GM19467 (cell line): Measurements from ENCODE around the gene NOX5.
"Not testable (repeated sequence)": the region's sequence is repeated elsewhere in the genome, so short reads cannot be mapped to it uniquely, and the experiment has no call there.

Experiments used
- ATAC-seq: cut with Tn5 transposase; IDR thresholded peaks from one replicate; pipeline ENCODE4 v1.9.1; 2021; ENCODE audit warnings: mild to moderate bottlenecking, moderate library complexity; ENCODE audit not compliant: unreplicated experiment

Gene NOX5

GRCh38 chr15:69014454-69014853 is at the start of gene NOX5:
Gene NOX5 (plus strand): TSS chr15:69014695. CDS start chr15:69014736, 41 bp downstream.
- ATAC-seq: no peak

- ATAC-seq: no peak
Observed at GRCh38 chr15:68966996-68967395, 47.5 kb upstream of the NOX5 start.

GRCh38 chr15:68967948-68968347 is 46.5 kb upstream of the NOX5 start:
- ATAC-seq: no peak

GRCh38 chr15:68969298-68969697 is 45.2 kb upstream of the NOX5 start:
- ATAC-seq: no peak

DNA sequence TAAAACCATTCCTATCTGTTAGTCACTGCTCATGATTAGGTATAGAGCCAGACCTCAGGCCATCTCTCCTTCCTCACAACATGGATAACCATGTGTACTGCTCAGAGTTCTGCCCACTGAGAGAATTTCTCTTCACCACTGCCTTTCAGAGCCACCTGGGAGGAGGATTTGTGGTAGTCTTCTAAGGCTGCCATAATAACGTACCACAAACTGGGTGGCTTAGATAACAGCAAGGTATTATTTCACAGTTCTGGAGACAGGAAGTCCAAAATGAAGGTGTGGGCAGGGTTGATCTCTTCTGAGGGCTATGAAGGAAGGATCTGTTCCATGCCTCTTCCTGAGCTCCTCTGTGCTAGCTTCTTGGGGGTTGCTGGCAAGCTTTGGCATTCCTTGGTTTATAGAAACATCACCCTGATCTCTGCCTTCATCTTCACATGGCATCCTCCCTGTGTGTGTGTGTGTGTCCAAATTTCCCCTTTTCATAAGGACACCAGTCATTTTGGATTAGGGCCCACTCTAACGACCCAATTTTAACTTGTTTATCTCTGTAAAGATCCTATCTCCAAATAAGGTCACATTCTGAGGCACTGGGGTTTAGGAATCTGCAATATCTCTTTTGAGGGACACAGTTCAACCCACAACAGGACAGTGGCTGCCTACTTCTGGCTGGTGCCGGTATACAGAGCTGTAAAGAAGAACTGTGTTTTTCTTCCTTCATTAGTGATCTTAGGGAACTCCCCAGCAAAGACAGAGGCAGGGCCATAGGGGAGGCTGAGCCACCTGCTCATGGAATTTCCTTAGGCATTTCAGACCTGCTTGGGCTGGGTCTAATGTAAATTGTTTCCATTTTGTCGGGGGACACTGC is 42.1 kb upstream of the NOX5 start:
- no peak for ATAC-seq

- ATAC-seq: not testable (repeated sequence)
Observed at GRCh38 chr15:68975651-68976160, 38.8 kb upstream of the NOX5 start.

DNA sequence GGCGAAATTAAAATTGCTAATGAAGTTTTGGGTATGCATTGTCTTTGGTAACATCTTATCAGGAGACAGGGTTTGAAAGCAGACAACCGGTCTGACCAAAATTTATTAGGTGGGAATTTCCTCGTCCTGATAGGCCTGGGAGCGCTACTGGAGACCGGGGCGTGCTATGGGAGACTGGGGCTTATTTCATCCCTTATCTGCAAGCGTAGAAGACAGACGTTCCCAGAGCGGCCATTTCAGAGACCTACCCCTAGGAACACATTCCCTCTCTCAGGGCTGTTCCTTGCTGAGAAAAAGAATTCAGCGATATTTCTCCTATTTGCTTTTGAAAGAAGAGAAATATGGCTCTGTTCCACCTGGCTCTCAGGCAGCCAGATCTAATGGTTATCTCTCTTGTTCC is 37.1 kb upstream of the NOX5 start:
- not testable (repeated sequence) for ATAC-seq

DNA sequence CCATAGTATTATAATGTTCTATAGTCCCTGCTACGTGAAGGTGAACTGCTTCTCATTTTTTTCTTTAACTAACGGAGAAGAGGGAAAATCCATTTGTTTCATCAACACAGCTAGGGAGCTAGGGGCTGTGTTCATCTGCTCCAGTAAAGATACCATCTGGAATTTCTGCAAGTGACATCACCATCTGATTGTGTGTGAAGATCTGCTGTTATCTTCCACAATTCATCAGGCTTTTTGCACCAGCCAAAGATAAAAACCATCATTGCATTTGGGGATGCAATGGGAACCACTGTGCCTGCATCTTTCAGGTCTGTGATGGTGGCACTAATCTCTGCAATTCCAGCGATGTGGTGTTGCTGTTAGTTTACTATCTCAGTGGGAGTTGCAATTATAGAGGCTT is 35.5 kb upstream of the NOX5 start:
- no peak for ATAC-seq

DNA sequence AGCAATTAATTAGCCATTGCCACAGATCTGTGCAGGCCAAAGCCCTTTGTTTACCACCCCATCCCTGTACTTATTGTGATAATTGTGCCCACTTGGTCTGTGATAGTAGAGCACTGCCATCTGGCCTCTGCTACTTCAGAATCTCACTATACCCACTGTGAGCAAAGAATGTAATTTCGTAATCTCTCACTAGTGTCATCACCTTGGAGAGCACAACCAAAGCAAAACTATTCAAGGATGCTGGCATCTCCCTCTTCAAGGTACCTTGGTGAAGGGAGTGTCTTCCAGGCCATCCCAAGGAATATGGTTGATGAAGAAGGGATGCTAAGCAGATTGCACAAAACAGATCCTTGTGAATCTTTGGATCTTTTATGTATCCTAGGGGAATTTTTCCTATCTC is 34.7 kb upstream of the NOX5 start:
- ATAC-seq: no peak

- no peak for ATAC-seq
Observed at GRCh38 chr15:68980786-68981185, 33.7 kb upstream of the NOX5 start.

- ATAC-seq: no peak
Observed at GRCh38 chr15:68981941-68982340, 32.6 kb upstream of the NOX5 start.

- ATAC-seq: no peak
Observed at GRCh38 chr15:68982976-68983563, 31.4 kb upstream of the NOX5 start.

DNA sequence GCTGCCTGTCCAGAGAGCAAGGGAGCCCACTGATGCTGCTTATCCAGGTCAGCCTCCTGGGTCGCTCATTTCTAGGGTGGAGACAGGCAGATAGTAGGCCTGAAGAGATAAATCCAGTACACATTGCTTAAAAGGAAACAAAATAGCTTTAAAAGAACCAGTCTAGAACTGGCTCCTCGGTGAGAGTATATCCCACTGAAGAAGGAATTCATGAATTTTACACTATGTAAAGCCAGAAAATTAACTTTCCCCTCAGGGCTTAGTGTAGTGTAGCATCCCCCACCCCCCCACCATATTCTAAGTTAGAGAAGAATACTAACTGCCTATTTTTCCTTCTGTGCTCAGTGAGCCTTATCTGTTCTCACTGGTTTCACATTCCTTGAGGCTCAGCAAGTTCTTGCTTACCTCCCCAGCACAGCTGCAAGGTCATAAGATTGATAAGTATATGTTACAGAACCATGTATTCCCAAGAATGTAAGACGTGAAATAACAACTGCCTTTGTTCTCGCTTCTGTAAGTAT is 30.5 kb upstream of the NOX5 start:
- no peak for ATAC-seq

DNA sequence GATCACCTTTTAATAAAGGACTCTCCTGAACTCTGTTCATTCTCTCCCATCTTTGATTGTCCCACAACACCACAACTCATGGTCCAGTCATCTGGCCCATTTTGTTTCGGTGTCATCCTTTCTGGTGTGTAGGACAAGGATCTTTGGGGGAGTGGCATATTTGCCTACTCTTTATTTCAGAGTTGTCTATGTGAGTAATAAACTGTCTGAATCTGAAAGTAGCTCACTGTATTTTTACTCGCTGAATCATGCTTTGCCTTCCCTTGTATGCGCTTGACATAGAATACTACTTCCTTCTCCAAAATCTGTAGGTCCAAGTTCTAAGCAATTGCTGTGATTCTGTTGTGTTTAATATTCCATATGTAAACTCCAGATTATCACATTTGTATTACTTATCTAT is 29.9 kb upstream of the NOX5 start:
- ATAC-seq: no peak

- ATAC-seq: no peak
Observed at GRCh38 chr15:68985361-68985891, 29.1 kb upstream of the NOX5 start.

DNA sequence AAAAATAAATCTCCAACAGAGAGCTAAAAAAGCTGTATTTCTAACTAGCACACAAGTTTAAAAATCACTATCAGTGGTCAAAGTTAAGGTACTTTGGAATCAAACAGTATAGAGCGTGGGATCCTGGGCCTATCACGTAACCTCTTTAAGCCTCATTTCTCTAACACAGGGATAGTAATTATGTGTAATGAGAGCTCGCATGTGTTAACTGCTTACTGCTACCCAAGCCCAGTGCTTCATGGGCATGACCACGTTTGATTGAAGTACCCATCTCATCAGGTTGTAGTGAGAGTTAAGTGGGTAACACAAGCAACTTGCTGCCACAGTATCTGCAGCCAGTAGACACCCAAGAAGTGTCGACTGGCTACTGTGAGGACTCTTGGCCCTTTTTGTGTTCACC is 28.2 kb upstream of the NOX5 start:
- no peak for ATAC-seq

- no peak for ATAC-seq
Observed at GRCh38 chr15:68987120-68987519, 27.4 kb upstream of the NOX5 start.

- no peak for ATAC-seq
Observed at GRCh38 chr15:68987676-68988075, 26.8 kb upstream of the NOX5 start.

DNA sequence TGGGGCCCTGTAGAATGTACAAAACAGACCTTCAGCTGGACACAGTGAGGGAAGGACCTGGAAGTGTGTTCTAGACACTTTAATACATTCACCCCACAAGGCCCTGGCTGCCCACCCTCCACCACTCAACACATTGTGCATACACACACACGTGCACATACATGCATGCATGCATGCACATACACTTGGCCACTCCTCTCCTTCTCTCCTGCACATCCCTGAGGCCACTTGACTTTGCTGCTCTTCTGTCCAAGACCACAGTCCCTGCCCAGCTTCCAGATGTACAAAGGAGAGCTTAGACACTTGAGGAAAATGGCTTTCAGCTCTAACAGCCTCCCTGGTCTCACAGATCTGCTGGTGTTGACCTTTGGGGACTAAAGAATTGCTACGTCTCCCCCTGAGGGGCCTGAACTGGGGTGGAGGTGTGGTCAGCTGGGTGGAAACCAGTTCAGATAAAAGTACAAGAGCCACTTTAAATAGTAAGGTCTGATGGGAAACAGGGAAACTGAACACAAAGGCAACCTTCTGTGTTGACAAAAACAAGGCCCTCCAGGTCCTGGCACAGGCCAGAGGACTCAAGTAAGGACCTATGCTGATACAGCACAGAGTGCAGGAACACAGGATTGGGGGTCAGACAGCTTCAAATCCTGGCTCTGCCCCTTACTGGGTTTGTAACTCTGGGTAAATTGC is 24.8 kb upstream of the NOX5 start:
- ATAC-seq: no peak

- no peak for ATAC-seq
Observed at GRCh38 chr15:68990231-68990991, 24.1 kb upstream of the NOX5 start.
